ENCODE measurements around the gene GSTA3.
"Not testable (repeated sequence)": the region's sequence is repeated elsewhere in the genome, so short reads cannot be mapped to it uniquely, and the experiment has no call there.

Gene GSTA3

GRCh38 chr6:52909531-52909930 lies at the start of gene GSTA3:
Gene GSTA3, minus strand, starts transcription at chr6:52909698. Its CDS starts 3,864 bp downstream, at chr6:52905834.
- H3K9ac ChIP-seq (ENCODE audit: low read depth, low read length): no peak within 1 kb of the TSS
- H3K4me1 ChIP-seq (ENCODE audit: insufficient read depth, low read length): peaks cover 7% of the 10 kb centered on the region
- H3K36me3 ChIP-seq (ENCODE audit: insufficient read depth, low read length): no peaks in the 10 kb centered on the region
- no peaks in the 10 kb centered on the region for H3K9me3 ChIP-seq (ENCODE audit: control insufficient read depth, insufficient read depth, low read length)

GRCh38 chr6:52958546-52959255 lies 49.2 kb upstream of the GSTA3 start:
- H3K9ac ChIP-seq (ENCODE audit: low read depth, low read length): no peak overlapping the region
- peaks cover 3% of the 10 kb centered on the region; the same call in 1 of the 2 replicates for H3K9me3 ChIP-seq (ENCODE audit: control insufficient read depth, insufficient read depth, low read length)
- H3K4me1 ChIP-seq (ENCODE audit: insufficient read depth, low read length): no peaks in the 10 kb centered on the region
- no peaks in the 10 kb centered on the region for H3K36me3 ChIP-seq (ENCODE audit: insufficient read depth, low read length)

DNA sequence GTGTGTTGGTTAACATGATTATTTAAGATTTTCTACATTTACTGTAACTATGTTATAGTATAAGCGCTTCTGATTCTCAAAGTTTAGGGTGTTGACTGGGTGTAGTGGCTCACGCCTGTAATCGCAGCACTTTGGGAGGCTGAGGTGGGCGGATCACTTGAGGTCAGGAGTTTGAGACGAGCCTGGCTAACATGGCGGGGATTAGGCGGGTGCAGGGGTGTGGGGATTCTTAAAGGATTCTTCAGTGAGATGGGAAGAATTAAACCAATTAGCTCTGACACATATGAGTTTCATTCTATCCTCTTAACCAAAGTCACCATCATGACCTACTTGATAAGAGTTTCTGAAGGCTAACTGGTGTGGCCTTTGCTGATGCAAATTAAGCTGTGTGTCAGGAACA lies 46.4 kb upstream of the GSTA3 start:
- no peaks in the 10 kb centered on the region; the same call in 1 of the 2 replicates for H3K9me3 ChIP-seq (ENCODE audit: control insufficient read depth, insufficient read depth, low read length)
- no peaks in the 10 kb centered on the region for H3K36me3 ChIP-seq (ENCODE audit: insufficient read depth, low read length)
- no peak overlapping the region for H3K9ac ChIP-seq (ENCODE audit: low read depth, low read length)
- H3K4me1 ChIP-seq (ENCODE audit: insufficient read depth, low read length): no peaks in the 10 kb centered on the region

DNA sequence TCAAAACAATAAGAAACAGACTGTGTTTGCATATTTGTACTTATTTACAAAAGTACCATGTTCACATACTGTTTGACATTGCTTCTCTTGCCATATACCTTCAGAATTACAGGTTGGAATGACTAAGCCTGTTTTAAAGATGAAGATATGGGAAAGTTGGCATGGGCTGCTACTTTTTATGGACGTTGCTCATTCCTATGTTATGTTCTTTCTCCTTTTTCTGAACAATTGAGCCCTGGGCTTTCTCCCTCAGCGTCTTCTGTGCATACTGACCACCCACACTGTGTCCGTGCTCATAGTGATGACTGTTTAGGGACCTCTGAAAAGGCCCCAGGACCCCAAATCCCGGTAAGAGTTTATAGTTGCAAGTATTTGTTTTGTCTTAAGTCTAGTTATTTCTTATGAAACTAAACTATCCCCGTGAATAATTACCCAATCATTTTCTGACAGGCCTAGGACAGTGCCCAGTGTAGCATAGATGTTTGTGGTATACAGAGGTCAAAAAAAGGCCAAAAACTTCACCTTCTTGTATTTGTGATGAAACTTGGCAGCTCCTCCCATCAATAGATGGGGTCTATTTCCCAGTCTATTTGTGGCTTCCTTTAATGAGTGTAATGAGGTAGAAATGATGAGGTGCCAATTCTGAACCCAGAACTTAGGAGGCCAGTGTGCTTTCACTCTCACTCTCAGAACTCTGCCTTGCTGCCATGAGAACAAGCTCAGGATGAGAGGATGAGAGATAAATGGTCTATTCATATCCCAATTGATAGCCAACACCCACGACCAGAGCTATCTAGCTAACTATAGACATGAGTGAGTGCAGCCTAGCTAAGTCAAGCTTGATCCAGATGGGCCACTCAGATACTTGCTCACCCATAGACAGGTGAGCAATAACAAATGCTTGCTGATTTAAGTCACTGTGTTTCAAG lies 44.7 kb upstream of the GSTA3 start:
- Histone ChIP-seq H3K4me1 (ENCODE audit: insufficient read depth, low read length) (no peaks in the 10 kb centered on the region), H3K9me3 (ENCODE audit: control insufficient read depth, insufficient read depth, low read length) (no peaks in the 10 kb centered on the region; the same call in 1 of the 2 replicates), H3K36me3 (ENCODE audit: insufficient read depth, low read length) (no peaks in the 10 kb centered on the region), H3K9ac (ENCODE audit: low read depth, low read length) (no peak overlapping the region)

- Histone ChIP-seq H3K9ac (ENCODE audit: low read depth, low read length) (no peak overlapping the region), H3K9me3 (ENCODE audit: control insufficient read depth, insufficient read depth, low read length) (no peaks in the 10 kb centered on the region), H3K36me3 (ENCODE audit: insufficient read depth, low read length) (no peaks in the 10 kb centered on the region), H3K4me1 (ENCODE audit: insufficient read depth, low read length) (peaks cover 13% of the 10 kb centered on the region)
Measured at GRCh38 chr6:52946306-52946705, 36.8 kb upstream of the GSTA3 start.

- not testable (repeated sequence) for H3K36me3 ChIP-seq (ENCODE audit: insufficient read depth, low read length); H3K9me3 ChIP-seq (ENCODE audit: control insufficient read depth, insufficient read depth, low read length); H3K9ac ChIP-seq (ENCODE audit: low read depth, low read length)
- H3K4me1 ChIP-seq (ENCODE audit: insufficient read depth, low read length): peaks cover 13% of the 10 kb centered on the region
Measured at GRCh38 chr6:52942821-52943220, 33.3 kb upstream of the GSTA3 start.

- peaks cover 13% of the 10 kb centered on the region for H3K4me1 ChIP-seq (ENCODE audit: insufficient read depth, low read length)
- no peak overlapping the region for H3K9ac ChIP-seq (ENCODE audit: low read depth, low read length)
- no peaks in the 10 kb centered on the region for H3K9me3 ChIP-seq (ENCODE audit: control insufficient read depth, insufficient read depth, low read length)
- no peaks in the 10 kb centered on the region for H3K36me3 ChIP-seq (ENCODE audit: insufficient read depth, low read length)
Measured at GRCh38 chr6:52942221-52942620, 32.7 kb upstream of the GSTA3 start.

DNA sequence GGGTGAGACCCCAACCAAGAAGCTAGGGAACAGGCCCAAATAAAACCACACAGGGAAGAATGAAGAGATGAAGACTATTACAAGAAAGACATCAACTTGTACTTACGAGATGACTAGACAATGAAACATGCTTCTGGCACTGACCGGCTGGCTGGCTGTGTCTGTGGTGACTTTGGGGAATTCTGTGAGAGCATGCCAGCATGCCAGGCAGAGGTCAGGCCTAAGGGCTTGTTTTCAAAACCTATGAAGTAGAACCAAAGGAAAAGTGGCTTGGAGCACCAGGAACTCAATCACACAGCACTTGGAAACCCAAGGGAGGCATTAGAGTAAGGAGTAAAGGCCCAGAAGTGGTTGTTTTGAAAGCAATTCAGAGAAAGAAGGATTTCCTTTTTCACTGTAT lies 28.4 kb upstream of the GSTA3 start:
- Histone ChIP-seq H3K4me1 (ENCODE audit: insufficient read depth, low read length) (no peaks in the 10 kb centered on the region), H3K36me3 (ENCODE audit: insufficient read depth, low read length) (no peaks in the 10 kb centered on the region), H3K9ac (ENCODE audit: low read depth, low read length) (no peak overlapping the region), H3K9me3 (ENCODE audit: control insufficient read depth, insufficient read depth, low read length) (no peaks in the 10 kb centered on the region)

- Histone ChIP-seq H3K4me1 (ENCODE audit: insufficient read depth, low read length) (peaks cover 7% of the 10 kb centered on the region), H3K9ac (ENCODE audit: low read depth, low read length) (no peak overlapping the region)
Measured at GRCh38 chr6:52933778-52934177, 24.3 kb upstream of the GSTA3 start.

GRCh38 chr6:52931351-52931750 lies 21.9 kb upstream of the GSTA3 start:
- peaks cover 4% of the 10 kb centered on the region; the same call in 1 of the 2 replicates for H3K36me3 ChIP-seq (ENCODE audit: insufficient read depth, low read length)
- H3K9me3 ChIP-seq (ENCODE audit: control insufficient read depth, insufficient read depth, low read length): peaks cover 13% of the 10 kb centered on the region
- H3K4me1 ChIP-seq (ENCODE audit: insufficient read depth, low read length): peaks cover 7% of the 10 kb centered on the region
- H3K9ac ChIP-seq (ENCODE audit: low read depth, low read length): no peak overlapping the region

More at GRCh38 chr6:52933778-52934177, 24.3 kb upstream of the GSTA3 start:
- Histone ChIP-seq H3K9me3 (ENCODE audit: control insufficient read depth, insufficient read depth, low read length) (peaks cover 11% of the 10 kb centered on the region), H3K36me3 (ENCODE audit: insufficient read depth, low read length) (peaks cover 4% of the 10 kb centered on the region; the same call in 1 of the 2 replicates)

- peaks cover 7% of the 10 kb centered on the region for H3K4me1 ChIP-seq (ENCODE audit: insufficient read depth, low read length)
- peaks cover 4% of the 10 kb centered on the region; the same call in 1 of the 2 replicates for H3K36me3 ChIP-seq (ENCODE audit: insufficient read depth, low read length)
- no peak overlapping the region for H3K9ac ChIP-seq (ENCODE audit: low read depth, low read length)
- peaks cover 13% of the 10 kb centered on the region for H3K9me3 ChIP-seq (ENCODE audit: control insufficient read depth, insufficient read depth, low read length)
Measured at GRCh38 chr6:52929321-52930164, 20.0 kb upstream of the GSTA3 start.

GRCh38 chr6:52927451-52927850 lies 18.0 kb upstream of the GSTA3 start:
- Histone ChIP-seq H3K4me1 (ENCODE audit: insufficient read depth, low read length) (peaks cover 20% of the 10 kb centered on the region), H3K36me3 (ENCODE audit: insufficient read depth, low read length) (peaks cover 4% of the 10 kb centered on the region; the same call in 1 of the 2 replicates), H3K9me3 (ENCODE audit: control insufficient read depth, insufficient read depth, low read length) (peaks cover 13% of the 10 kb centered on the region), H3K9ac (ENCODE audit: low read depth, low read length) (no peak overlapping the region)

- H3K9me3 ChIP-seq (ENCODE audit: control insufficient read depth, insufficient read depth, low read length): peaks cover 13% of the 10 kb centered on the region
- H3K4me1 ChIP-seq (ENCODE audit: insufficient read depth, low read length): peaks cover 25% of the 10 kb centered on the region
- peaks cover 4% of the 10 kb centered on the region; the same call in 1 of the 2 replicates for H3K36me3 ChIP-seq (ENCODE audit: insufficient read depth, low read length)
- H3K9ac ChIP-seq (ENCODE audit: low read depth, low read length): no peak overlapping the region
Measured at GRCh38 chr6:52925919-52926792, 16.7 kb upstream of the GSTA3 start.
